ENCODE results near the gene RPTN. TPM values are rescaled to one million over a fixed set of nuclear protein-coding genes. Genes with fewer than 3 reads are reported as not detected.
A peak's percentile ranks its signal among the peaks of the same experiment; 100 is the strongest.

The RPTN gene
- total RNA-seq, 2 experiments from 2014 or later, result not detected

DNA sequence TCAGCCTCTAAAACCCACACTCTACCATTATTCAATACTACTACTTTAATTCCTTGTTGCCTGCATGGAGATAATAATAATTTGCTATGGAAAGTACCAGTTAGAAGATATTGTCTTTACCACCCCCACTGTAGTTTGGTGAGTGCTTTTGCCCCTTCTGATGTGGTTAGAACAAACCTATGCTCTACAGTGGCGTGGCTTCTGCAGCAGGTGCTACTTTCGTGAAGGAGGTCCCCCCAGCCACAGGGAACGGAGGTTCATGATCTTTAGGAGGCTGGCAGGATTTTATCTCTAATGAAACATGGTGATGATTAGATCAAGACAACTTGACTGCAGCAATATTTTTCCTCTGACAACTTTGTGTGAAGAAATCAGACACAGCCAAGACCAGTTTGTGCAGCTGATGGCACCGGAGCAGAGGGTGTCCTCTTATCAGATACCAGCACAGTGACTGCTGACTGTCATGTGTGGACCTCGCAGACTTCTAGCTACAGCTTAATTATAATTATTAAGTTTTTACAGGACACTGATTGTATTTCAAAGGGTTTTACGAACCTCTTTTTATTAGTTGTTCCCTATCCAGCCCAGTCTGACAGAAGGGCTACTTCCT, 33.1 kb downstream of the RPTN start:
- ChIA-PET CTCF (no interaction called here), POLR2A (no interaction called here)
- intact Hi-C loops (cut with micrococcal nuclease), result no loop called here
- H3K27ac Mint-ChIP-seq, result no peak overlapping the region
- H3K9me3 Mint-ChIP-seq, result no peaks in the 10 kb centered on the region
- H3K27me3 Mint-ChIP-seq, result peaks cover 46% of the 10 kb centered on the region
- H3K4me3 Mint-ChIP-seq, result no peak overlapping the region
- no peaks in the 10 kb centered on the region for H3K36me3 Mint-ChIP-seq
- H3K4me1 Mint-ChIP-seq (ENCODE audit: low read depth), result no peaks in the 10 kb centered on the region
- DNase-seq, result no peak

DNA sequence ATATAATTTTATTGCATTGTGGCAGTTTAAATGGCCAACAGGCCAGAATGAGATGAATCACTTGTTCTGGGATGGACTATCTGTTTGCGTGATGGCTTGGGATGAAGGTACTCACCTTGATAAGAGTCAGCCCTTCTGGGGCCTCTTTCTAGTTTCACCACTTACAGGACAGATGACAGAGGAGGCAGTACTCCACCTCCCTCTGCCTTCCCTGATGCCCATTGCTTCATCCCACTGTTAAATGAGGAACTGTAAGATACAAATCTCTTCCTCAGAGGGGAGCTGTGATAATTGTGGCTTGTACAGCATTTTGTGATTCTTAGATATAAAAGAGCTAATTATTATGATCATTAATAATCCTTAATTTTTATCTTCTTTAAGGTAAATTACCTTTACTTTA, 40.1 kb downstream of the RPTN start:
- Mint-ChIP-seq H3K4me1 (ENCODE audit: low read depth) (no peaks in the 10 kb centered on the region), H3K27me3 (peaks cover 35% of the 10 kb centered on the region), H3K4me3 (no peak overlapping the region), H3K9me3 (no peaks in the 10 kb centered on the region), H3K27ac (no peak overlapping the region), H3K36me3 (no peaks in the 10 kb centered on the region)
- intact Hi-C loops (cut with micrococcal nuclease), result loop anchor here (10.0 kb wide), 1 partner anchor 66 kb away; no protein-coding TSS in a partner anchor
- CTCF ChIA-PET, result interaction anchor here (0.8 to 2.2 kb wide), 4 partner anchors 57 to 339 kb away, joined by 3 to 6 read pairs (median 4); no protein-coding TSS in a partner anchor
- POLR2A ChIA-PET, result interaction anchor here (0.6 kb wide), 1 partner anchor 9 kb away, joined by 3 read pairs; no protein-coding TSS in a partner anchor
- no peak for DNase-seq

DNA sequence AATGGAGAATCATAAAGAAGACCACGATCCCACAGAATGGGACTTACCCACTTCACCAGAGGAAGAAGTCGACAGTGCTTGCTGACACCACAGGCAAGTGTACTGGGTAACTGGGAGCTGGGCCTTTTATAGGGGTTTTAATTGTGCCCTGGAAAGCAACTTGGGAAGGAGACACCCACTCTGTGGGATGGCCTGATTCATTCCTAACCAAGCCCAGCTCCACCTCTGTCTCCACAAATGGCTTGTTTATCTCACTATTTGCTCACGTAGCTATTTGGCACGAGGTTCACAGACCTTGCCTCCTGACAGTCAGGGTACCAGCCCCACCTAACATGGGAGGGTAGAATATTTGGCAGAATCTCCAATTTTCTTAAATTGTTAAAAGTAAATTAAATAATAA, 43.7 kb downstream of the RPTN start, which contains the start of gene TCHH:
Gene TCHH (minus strand): TSS at position 101 of the 400 bp plus-strand sequence. CDS start 1,364 bp downstream, outside the sequence.
- H3K27me3 Mint-ChIP-seq, result peaks cover 26% of the 10 kb centered on the region
- intact Hi-C loops (cut with micrococcal nuclease), result loop anchor here (10.0 kb wide), 1 partner anchor 69 kb away; no protein-coding TSS in a partner anchor
- ChIA-PET CTCF (interaction anchor here (1.0 to 1.2 kb wide), 3 partner anchors 63 to 344 kb away, joined by 3 to 4 read pairs (median 3); no protein-coding TSS in a partner anchor), POLR2A (no interaction called here)
- H3K36me3 Mint-ChIP-seq, result no peaks in the 10 kb centered on the region
- H3K4me1 Mint-ChIP-seq (ENCODE audit: low read depth), result no peaks in the 10 kb centered on the region
- no peak within 1 kb of the TSS for H3K4me3 Mint-ChIP-seq
- H3K27ac Mint-ChIP-seq, result no peak within 1 kb of the TSS
- H3K9me3 Mint-ChIP-seq, result no peaks in the 10 kb centered on the region
- no peak for DNase-seq

DNA sequence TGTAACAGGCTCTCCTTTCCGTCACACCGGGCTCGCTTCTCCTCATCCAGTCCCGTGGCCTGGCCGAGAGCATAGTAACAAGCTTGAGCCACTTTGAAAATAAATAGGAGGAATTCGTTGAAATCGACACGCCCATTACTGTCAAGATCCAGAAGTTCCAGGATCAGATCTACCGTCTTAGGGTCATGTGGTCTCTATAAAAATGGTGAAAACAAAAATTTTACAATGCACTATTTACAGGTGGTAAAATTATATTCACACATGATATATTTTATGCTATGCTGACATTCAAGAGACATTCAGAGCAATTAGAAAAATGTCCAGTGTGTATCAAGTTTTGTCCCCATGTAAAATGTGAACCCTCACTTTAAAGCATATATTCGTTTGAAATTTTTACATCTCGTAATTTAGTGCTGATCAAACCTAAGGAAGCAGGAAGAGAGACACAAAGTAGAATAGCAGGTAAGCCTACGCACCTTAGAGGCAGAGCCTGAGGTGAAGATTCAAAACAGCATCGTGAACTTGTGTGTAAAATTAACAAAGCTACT, 46.1 kb downstream of the RPTN start:
- no peak overlapping the region for H3K27ac Mint-ChIP-seq
- CTCF ChIA-PET, result interaction anchor here (1.1 to 6.6 kb wide), 6 partner anchors 23 to 345 kb away, joined by 5 to 41 read pairs (median 12); no protein-coding TSS in a partner anchor
- H3K4me3 Mint-ChIP-seq, result no peak overlapping the region
- H3K27me3 Mint-ChIP-seq, result peaks cover 23% of the 10 kb centered on the region
- no peaks in the 10 kb centered on the region for H3K4me1 Mint-ChIP-seq (ENCODE audit: low read depth)
- no peaks in the 10 kb centered on the region for H3K9me3 Mint-ChIP-seq
- POLR2A ChIA-PET, result no interaction called here
- peaks cover 4% of the 10 kb centered on the region for H3K36me3 Mint-ChIP-seq
- DNase-seq, result no peak
- intact Hi-C loops (cut with micrococcal nuclease), result loop anchor here (10.0 kb wide), 1 partner anchor 72 kb away; no protein-coding TSS in a partner anchor

DNA sequence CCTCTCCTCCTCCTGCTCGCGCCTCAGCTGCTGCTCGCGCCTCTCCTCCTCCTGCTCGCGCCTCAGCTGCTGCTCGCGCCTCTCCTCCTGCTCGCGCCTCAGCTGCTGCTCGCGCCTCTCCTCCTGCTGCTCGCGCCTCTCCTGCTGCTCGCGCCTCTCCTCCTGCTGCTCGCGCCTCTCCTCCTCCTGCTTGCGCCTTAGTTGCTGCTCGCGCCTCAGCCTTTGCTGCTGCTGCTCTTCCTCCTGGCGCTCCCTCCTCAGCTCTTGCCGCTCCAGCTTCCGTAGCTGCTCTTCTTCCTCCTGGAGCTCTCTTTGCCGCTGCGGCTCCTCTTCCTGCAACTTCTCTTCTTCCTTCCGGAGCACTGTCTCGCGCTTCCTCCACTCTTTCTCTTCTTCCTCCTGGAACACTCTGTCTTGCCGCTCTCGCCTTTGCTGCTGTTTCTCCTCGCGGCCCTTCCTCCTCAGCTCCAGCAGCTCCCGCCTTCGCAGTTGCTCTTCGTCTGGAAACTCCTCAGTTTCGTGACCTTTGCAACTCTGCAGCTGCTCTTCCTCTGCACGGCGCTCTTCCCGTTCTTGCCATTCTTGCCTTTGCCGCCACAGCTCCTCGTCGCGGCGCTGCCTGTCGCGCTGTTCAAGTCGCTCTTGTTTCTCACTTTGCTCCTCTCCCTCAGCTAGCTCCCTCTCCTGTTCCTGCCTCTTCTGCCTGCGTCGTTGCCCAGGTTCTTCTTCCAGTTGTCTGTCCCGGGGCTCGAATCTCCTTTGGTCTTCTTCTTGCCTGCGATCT, 46.7 kb downstream of the RPTN start:
- intact Hi-C loops (cut with micrococcal nuclease), result loop anchor here (10.0 kb wide), 1 partner anchor 73 kb away; no protein-coding TSS in a partner anchor
- peaks cover 4% of the 10 kb centered on the region for H3K36me3 Mint-ChIP-seq
- no peaks in the 10 kb centered on the region for H3K9me3 Mint-ChIP-seq
- ChIA-PET POLR2A (no interaction called here), CTCF (interaction anchor here (0.7 to 6.6 kb wide), 10 partner anchors 14 to 346 kb away, joined by 3 to 41 read pairs (median 6); no protein-coding TSS in a partner anchor)
- DNase-seq, result peak; percentile 18
- H3K4me3 Mint-ChIP-seq, result no peak overlapping the region
- peaks cover 21% of the 10 kb centered on the region for H3K27me3 Mint-ChIP-seq
- H3K4me1 Mint-ChIP-seq (ENCODE audit: low read depth), result no peaks in the 10 kb centered on the region
- H3K27ac Mint-ChIP-seq, result no peak overlapping the region

DNA sequence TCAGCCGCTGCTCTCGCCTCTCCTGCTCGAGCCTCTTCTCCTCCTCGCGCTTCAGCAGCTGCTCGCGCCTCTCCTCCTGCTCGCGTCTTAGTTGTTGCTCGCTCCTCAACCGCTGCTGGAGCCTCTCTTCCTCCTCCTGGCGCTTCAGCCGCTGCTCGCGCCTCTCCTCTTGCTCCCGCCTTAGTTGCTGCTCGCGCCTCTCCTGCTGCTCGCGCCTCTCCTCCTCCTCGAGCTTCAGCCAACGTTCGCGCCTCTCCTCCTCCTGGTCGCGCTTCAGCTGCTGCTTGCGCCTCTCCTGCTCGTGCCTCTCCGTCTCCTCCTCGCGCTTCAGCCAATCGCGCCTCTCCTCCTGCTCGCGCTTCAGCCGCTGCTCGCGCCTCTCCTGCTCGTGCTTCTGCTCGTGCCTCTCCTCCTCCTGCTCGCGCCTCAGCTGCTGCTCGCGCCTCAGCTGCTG, 47.5 kb downstream of the RPTN start:
- CTCF ChIA-PET, result interaction anchor here (0.7 to 6.6 kb wide), 17 partner anchors 15 to 347 kb away, joined by 3 to 41 read pairs (median 4); no protein-coding TSS in a partner anchor
- Mint-ChIP-seq H3K4me1 (ENCODE audit: low read depth) (no peaks in the 10 kb centered on the region), H3K27me3 (peaks cover 15% of the 10 kb centered on the region), H3K9me3 (no peaks in the 10 kb centered on the region), H3K36me3 (peaks cover 4% of the 10 kb centered on the region), H3K4me3 (no peak overlapping the region), H3K27ac (no peak overlapping the region)
- POLR2A ChIA-PET, result no interaction called here
- intact Hi-C loops (cut with micrococcal nuclease), result loop anchor here (2.0 to 10.0 kb wide), 3 partner anchors 31 to 73 kb away; no protein-coding TSS in a partner anchor
- DNase-seq, result peak; percentile 55

GRCh38 chr1:152110860-152111514, 48.0 kb downstream of the RPTN start:
- no peaks in the 10 kb centered on the region for H3K9me3 Mint-ChIP-seq
- no peak overlapping the region for H3K27ac Mint-ChIP-seq
- DNase-seq, result peak; percentile 54
- H3K4me1 Mint-ChIP-seq (ENCODE audit: low read depth), result no peaks in the 10 kb centered on the region
- intact Hi-C loops (cut with micrococcal nuclease), result loop anchor here (2.0 to 10.0 kb wide), 3 partner anchors 32 to 74 kb away; no protein-coding TSS in a partner anchor
- H3K4me3 Mint-ChIP-seq, result no peak overlapping the region
- ChIA-PET CTCF (interaction anchor here (0.7 to 6.6 kb wide), 13 partner anchors 51 to 1805 kb away, joined by 3 to 41 read pairs (median 4); no protein-coding TSS in a partner anchor), POLR2A (interaction anchor here (1.2 kb wide), 1 partner anchor 78 kb away, joined by 3 read pairs; no protein-coding TSS in a partner anchor)
- peaks cover 4% of the 10 kb centered on the region for H3K36me3 Mint-ChIP-seq
- H3K27me3 Mint-ChIP-seq, result peaks cover 15% of the 10 kb centered on the region

- CTCF ChIA-PET, result interaction anchor here (0.7 to 6.6 kb wide), 12 partner anchors 50 to 1806 kb away, joined by 3 to 41 read pairs (median 4); no protein-coding TSS in a partner anchor
- Mint-ChIP-seq H3K9me3 (no peaks in the 10 kb centered on the region), H3K36me3 (peaks cover 4% of the 10 kb centered on the region), H3K4me1 (ENCODE audit: low read depth) (no peaks in the 10 kb centered on the region), H3K27ac (no peak overlapping the region), H3K27me3 (peaks cover 15% of the 10 kb centered on the region), H3K4me3 (no peak overlapping the region)
- intact Hi-C loops (cut with micrococcal nuclease), result loop anchor here (2.0 to 10.0 kb wide), 3 partner anchors 32 to 74 kb away; no protein-coding TSS in a partner anchor
- POLR2A ChIA-PET, result interaction anchor here (0.7 to 1.2 kb wide), 3 partner anchors 9 to 78 kb away, joined by 3 read pairs; no protein-coding TSS in a partner anchor
- DNase-seq, result peak; percentile 57
Measured at GRCh38 chr1:152110365-152110859, 48.6 kb downstream of the RPTN start.

DNA sequence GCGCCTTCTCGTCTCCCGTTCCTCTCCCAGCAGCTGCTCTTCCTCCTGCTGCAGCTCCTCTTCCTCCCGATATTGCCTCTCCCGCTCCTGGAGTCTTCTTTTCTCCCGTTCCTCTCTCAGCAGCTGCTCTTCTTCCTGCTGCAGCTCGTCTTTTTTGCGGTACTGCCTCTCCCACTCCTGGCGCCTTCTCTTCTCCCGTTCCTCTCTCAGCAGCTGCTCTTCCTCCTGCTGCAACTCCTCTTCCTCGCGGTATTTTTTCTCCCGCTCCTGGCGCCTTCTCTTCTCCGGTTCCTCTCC, 49.1 kb downstream of the RPTN start:
- POLR2A ChIA-PET, result interaction anchor here (0.7 to 1.2 kb wide), 3 partner anchors 9 to 79 kb away, joined by 3 read pairs; no protein-coding TSS in a partner anchor
- peaks cover 16% of the 10 kb centered on the region for H3K27me3 Mint-ChIP-seq
- no peak overlapping the region for H3K27ac Mint-ChIP-seq
- intact Hi-C loops (cut with micrococcal nuclease), result loop anchor here (2.0 to 10.0 kb wide), 3 partner anchors 33 to 75 kb away; no protein-coding TSS in a partner anchor
- no peaks in the 10 kb centered on the region for H3K4me1 Mint-ChIP-seq (ENCODE audit: low read depth)
- CTCF ChIA-PET, result interaction anchor here (0.6 to 6.6 kb wide), 8 partner anchors 10 to 348 kb away, joined by 4 to 41 read pairs (median 8); no protein-coding TSS in a partner anchor
- no peak overlapping the region for H3K4me3 Mint-ChIP-seq
- no peak for DNase-seq
- H3K36me3 Mint-ChIP-seq, result peaks cover 4% of the 10 kb centered on the region
- no peaks in the 10 kb centered on the region for H3K9me3 Mint-ChIP-seq

DNA sequence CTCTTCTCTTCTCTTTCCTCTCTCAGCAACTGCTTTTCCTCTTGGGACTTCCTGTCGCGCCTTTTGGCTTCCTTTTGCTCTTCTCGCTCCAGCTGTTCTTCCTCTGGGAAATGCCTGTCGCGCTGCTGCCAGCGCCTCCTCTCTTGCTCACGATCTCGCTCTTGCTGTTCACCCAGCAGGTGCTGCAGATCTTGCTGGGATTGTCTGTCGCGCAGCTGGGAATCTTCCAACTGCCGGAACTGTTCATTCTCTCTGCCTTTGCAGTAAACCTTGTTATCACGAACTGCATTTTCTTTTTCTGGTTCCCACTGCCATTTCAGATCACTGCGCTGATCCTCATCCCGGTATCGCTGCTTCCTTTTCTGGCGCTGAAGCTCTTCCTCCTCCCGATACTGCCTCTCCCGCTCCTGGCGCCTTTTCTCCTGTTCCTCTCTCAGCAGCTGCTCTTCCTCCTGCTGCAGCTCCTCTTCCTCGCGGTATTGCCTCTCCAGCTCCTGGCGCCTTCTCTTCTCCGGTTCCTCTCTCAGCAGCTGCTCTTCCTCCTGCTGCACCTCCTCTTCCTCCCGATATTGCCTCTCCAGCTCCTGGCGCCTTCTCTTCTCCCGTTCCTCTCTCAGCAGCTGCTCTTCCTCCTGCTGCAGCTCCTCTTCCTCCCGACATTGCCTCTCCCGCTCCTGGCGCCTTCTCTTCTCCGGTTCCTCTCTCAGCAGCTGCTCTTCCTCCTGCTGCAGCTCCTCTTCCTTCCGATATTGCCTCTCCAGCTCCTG, 49.6 kb downstream of the RPTN start:
- H3K4me3 Mint-ChIP-seq, result no peak overlapping the region
- H3K27ac Mint-ChIP-seq, result no peak overlapping the region
- ChIA-PET CTCF (interaction anchor here (0.6 to 6.6 kb wide), 8 partner anchors 11 to 349 kb away, joined by 4 to 41 read pairs (median 8); no protein-coding TSS in a partner anchor), POLR2A (interaction anchor here (0.7 kb wide), 2 partner anchors 10 to 48 kb away, joined by 3 read pairs; no protein-coding TSS in a partner anchor)
- no peak for DNase-seq
- H3K9me3 Mint-ChIP-seq, result no peaks in the 10 kb centered on the region
- peaks cover 13% of the 10 kb centered on the region for H3K27me3 Mint-ChIP-seq
- intact Hi-C loops (cut with micrococcal nuclease), result no loop called here
- H3K36me3 Mint-ChIP-seq, result peaks cover 4% of the 10 kb centered on the region
- H3K4me1 Mint-ChIP-seq (ENCODE audit: low read depth), result no peaks in the 10 kb centered on the region
